Esophagus (tissue), 2 donors: Measurements from ENCODE around the gene DOK6. TPM values are rescaled to one million over a fixed set of nuclear protein-coding genes. Genes with fewer than 3 reads are reported as not detected.
"Not testable (repeated sequence)": the region's sequence is repeated elsewhere in the genome, so short reads cannot be mapped to it uniquely, and the experiment has no call there.

ENCODE experiments used
- H3K27ac ChIP-seq, 2 donors: one replicate each; pipeline ENCODE4 v1.5.1; 2013; ENCODE audit warnings: low read depth in 2 of 2, mild to moderate bottlenecking in 2 of 2, inconsistent platforms in 1 of 2, low read length in 1 of 2, moderate library complexity in 1 of 2
- H3K27me3 ChIP-seq, 2 donors: one replicate each; pipeline ENCODE4 v1.6.1; 2013; ENCODE audit warnings: low read length in 2 of 2, control low read depth in 1 of 2, mild to moderate bottlenecking in 1 of 2; ENCODE audit not compliant: insufficient read depth in 2 of 2, control insufficient read depth in 1 of 2
- H3K36me3 ChIP-seq, 2 donors: one replicate each; pipeline ENCODE4 v1.6.1; 2013; ENCODE audit warnings: low read length in 1 of 2; ENCODE audit not compliant: control insufficient read depth in 2 of 2, insufficient read depth in 2 of 2
- H3K4me1 ChIP-seq, 2 donors: one replicate each; pipeline ENCODE4 v1.6.1; 2013; ENCODE audit warnings: low read length in 1 of 2; ENCODE audit not compliant: control insufficient read depth in 2 of 2, insufficient read depth in 2 of 2
- H3K4me3 ChIP-seq, 2 donors: one replicate each; pipeline ENCODE4 v1.5.1; 2013; ENCODE audit warnings: low read length in 2 of 2, mild to moderate bottlenecking in 2 of 2, low read depth in 1 of 2, moderate library complexity in 1 of 2
- H3K9me3 ChIP-seq, 2 donors: one replicate each; pipeline ENCODE4 v1.6.1; 2013; ENCODE audit warnings: mild to moderate bottlenecking in 2 of 2, low read depth in 1 of 2, low read length in 1 of 2, moderate library complexity in 1 of 2; ENCODE audit not compliant: control insufficient read depth in 2 of 2, insufficient read depth in 1 of 2
- WGBS, 2 donors: extraction: QIAGEN DNeasy Blood & Tissue Kit; methylation state at CpG; one replicate each; pipeline ENCODE4 v1.1.7; 2013; 5-methylcytosine and 5-hydroxymethylcytosine counted together
- polyA plus RNA-seq, 2 donors: library from polyadenylated mRNA; stranded (reverse); fragments of 200-250 nt; gene quantifications; one replicate each; pipeline ENCODE4 v1.2.3, GENCODE V29; 2013
- donor health status: healthy with polysubstance abuse.
- donor health status: Bipolar disorder and iron deficiency.

The DOK6 gene
- polyA plus RNA-seq, 2 donors: 0.07 to 0.10 TPM

DNA sequence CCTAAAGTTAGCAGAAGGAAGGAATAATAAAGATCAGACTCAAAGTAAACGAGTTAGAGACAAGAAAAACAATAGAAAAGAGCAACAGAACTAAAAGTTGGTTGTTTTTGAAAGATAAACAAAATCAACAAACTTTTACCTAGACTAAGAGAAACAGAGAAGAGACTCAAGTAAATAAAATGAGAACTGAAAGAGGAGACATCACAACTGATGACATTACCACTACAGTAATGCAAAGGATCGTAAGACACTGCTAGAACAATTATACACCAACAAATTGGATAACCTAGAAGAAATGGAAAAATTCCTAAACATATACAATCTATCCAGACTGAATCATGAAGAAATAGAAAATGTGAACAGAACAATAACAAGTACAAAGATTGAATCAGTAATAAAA is 407.7 kb downstream of the DOK6 start:
- H3K9me3 ChIP-seq: no peaks in the 10 kb centered on the region

DNA sequence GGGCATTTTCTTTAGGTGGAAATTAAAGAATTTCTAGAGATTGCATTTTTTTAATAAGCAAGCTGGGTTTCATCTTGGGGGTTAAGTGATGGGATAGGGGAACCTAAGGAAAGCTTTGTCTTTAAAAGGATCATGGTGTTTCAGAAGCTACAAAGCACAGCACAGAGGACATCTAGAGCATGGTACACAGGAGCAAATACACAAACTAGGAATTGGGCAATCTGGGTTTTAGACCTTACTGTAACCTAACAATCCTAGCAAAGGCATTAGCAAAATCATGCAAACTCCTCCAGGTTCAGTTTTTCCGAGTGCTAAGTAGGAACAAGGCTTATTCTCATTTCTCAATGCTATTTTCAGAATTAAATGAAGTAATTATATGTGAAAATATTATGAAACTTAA is 412.9 kb downstream of the DOK6 start:
- no peaks in the 10 kb centered on the region for H3K36me3 ChIP-seq
- WGBS, 2 donors: 79 to 83% methylated on average over 1 of the region's 1 CpG
- H3K27ac ChIP-seq: no peak overlapping the region
- no peak overlapping the region for H3K4me3 ChIP-seq
- no peaks in the 10 kb centered on the region for H3K4me1 ChIP-seq
- no peaks in the 10 kb centered on the region for H3K27me3 ChIP-seq
- H3K9me3 ChIP-seq: no peaks in the 10 kb centered on the region

More for the DNA sequence above, 407.7 kb downstream of the DOK6 start:
- Histone ChIP-seq H3K36me3 (no peaks in the 10 kb centered on the region), H3K4me3 (no peak overlapping the region), H3K27ac (no peak overlapping the region), H3K4me1 (no peaks in the 10 kb centered on the region), H3K27me3 (no peaks in the 10 kb centered on the region)
- 66 to 68% methylated on average over 2 of the region's 2 CpGs for WGBS, 2 donors

DNA sequence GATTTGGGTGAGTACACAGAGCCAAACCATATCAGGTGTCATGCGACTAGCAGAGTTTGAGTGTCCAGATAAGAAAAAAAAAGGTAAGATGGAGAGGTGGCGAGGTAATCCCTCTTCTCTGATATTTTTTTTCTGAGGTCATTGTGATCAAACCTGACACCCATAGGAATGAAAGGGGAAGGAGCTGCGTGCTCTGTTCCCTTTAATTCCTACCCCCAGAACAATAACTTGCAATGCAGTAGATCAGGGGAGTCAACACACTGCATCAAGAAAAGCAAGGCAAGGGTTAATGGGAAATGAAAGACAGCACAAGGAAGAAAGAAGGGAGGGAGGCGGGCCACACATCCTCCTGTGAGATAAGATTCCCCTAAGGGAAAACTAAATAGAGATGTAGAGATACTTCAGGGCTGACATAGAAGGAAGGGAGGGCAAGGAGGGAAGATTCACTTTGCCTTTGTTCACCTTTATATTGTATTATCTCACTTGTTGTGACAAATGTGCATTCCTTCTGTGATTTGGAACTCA is 414.2 kb downstream of the DOK6 start:
- H3K27me3 ChIP-seq: no peaks in the 10 kb centered on the region
- no peak overlapping the region for H3K4me3 ChIP-seq
- no peaks in the 10 kb centered on the region for H3K4me1 ChIP-seq
- H3K36me3 ChIP-seq: no peaks in the 10 kb centered on the region
- no peaks in the 10 kb centered on the region for H3K9me3 ChIP-seq
- 60 to 68% methylated on average over 4 of the region's 4 CpGs for WGBS, 2 donors
- no peak overlapping the region for H3K27ac ChIP-seq

DNA sequence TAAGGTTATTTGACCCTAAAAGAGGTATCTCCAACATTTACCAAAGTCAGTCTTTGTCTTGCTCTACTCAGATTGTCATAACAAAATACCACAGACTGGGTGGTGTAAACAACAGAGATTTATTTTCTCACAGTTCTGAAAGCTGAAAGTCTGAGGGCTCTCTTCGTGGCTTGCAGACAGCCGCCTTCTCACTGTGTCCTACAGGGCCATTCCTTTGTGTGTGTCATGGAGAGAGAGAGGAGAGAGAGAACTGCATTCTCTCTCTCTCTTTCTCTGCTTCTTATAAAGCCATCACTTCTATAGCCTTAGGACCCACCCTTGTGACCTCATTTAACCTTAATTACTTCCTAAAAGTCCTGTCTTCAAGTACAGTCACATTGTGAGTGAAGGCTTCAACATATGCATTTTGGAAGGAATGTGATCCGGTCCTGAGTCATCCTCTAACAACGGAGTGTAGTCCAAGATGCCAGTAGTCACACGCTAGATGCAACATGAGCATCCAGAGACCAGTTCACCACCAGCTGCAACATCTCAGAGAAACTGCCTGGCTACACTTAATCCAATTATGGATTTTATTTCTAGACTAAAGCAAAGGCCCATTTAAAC is 416.8 kb downstream of the DOK6 start:
- Histone ChIP-seq H3K36me3 (no peaks in the 10 kb centered on the region), H3K4me3 (no peak overlapping the region), H3K4me1 (no peaks in the 10 kb centered on the region), H3K27ac (no peak overlapping the region), H3K27me3 (no peaks in the 10 kb centered on the region), H3K9me3 (no peaks in the 10 kb centered on the region)
- WGBS, 2 donors: 58 to 70% methylated on average over 5 of the region's 5 CpGs

DNA sequence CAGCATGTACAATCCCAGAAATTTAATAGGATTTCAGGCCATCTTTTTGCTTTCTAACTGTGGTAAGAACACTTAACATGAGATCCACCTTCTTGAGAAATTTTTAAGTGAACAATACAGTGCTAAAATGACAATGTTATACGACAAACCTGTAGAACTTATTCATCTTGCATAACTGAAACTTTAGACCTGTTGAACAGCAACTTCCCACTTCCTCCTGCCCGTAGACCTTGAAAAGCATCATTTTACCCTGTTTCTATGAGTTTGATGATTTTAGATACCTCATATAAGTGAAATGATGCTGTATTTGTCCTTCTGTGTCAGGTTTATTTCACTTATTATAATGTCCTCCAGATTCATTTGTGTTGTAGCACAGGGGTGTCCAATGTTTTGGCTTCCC is 418.8 kb downstream of the DOK6 start:
- H3K4me1 ChIP-seq: no peaks in the 10 kb centered on the region
- H3K27me3 ChIP-seq: no peaks in the 10 kb centered on the region
- no peaks in the 10 kb centered on the region for H3K9me3 ChIP-seq
- H3K36me3 ChIP-seq: no peaks in the 10 kb centered on the region
- 60 to 68% methylated on average over 2 of the region's 2 CpGs for WGBS, 2 donors
- no peak overlapping the region for H3K27ac ChIP-seq
- H3K4me3 ChIP-seq: no peak overlapping the region

DNA sequence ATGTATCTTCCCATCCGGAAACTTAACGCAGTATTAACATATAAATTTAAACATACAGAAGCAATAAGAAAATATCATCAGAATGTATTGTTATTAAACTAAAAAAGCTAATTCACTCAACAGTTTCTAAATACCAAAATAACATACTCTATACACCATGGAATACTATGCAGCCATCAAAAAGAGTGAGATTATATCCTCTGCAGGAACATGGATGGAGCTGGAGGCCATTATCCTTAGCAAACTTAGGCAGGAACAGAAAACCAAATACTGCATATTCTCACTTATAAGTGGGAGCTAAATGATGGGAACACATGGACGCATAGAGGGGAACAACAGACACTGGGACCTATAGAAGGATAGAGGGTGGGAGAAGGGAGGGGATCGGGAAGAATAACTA is 419.9 kb downstream of the DOK6 start:
- H3K9me3 ChIP-seq: no peaks in the 10 kb centered on the region
- 92 to 95% methylated on average over 4 of the region's 4 CpGs for WGBS, 2 donors

DNA sequence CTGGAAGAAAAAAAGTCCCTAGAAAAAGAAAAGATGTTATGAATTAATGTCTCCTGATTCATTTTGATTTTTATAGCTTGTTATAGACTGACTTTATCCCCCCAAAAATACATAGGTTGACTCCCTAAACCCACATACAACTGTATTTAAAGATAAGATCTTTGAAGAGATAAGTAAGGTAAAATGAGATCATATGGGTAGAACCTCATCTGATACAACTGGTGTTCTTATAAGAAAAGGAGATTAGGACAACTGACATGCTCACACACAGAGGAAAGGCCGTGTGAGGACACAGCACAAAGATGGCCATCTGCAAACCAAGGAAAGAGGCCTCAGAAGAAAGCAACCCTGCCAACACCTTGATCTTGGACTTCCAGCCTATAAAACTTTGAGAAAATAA is 429.5 kb downstream of the DOK6 start:
- no peaks in the 10 kb centered on the region for H3K9me3 ChIP-seq
- no peaks in the 10 kb centered on the region for H3K4me1 ChIP-seq
- H3K27me3 ChIP-seq: no peaks in the 10 kb centered on the region
- no peak overlapping the region for H3K27ac ChIP-seq
- 82 to 95% methylated on average over 1 of the region's 1 CpG for WGBS, 2 donors
- no peak overlapping the region for H3K4me3 ChIP-seq
- no peaks in the 10 kb centered on the region for H3K36me3 ChIP-seq

More for the DNA sequence above, 419.9 kb downstream of the DOK6 start:
- Histone ChIP-seq H3K36me3 (no peaks in the 10 kb centered on the region), H3K27ac (no peak overlapping the region), H3K4me3 (no peak overlapping the region), H3K27me3 (no peaks in the 10 kb centered on the region), H3K4me1 (no peaks in the 10 kb centered on the region)

DNA sequence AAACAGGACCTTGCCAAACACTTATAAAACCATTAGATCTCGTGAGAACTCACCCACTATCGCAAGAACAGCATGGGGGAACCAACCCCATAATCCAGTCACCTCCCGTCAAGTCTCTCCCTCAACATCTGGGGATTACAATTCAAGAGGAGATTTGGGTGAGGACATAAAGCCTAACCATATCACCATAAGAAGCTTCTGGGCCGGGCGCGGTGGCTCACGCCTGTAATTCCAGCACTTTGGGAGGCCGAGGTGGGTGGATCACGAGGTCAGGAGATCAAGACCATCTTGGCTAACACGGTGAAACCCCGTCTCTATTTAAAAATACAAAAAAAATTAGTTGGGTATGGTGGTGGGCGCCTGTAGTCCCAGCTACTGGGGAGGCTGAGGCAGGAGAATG is 434.3 kb downstream of the DOK6 start:
- not testable (repeated sequence) for H3K36me3 ChIP-seq, H3K4me1 ChIP-seq, H3K9me3 ChIP-seq, H3K4me3 ChIP-seq, H3K27me3 ChIP-seq, H3K27ac ChIP-seq
- WGBS, 2 donors: 90 to 95% methylated on average over 12 of the region's 12 CpGs

DNA sequence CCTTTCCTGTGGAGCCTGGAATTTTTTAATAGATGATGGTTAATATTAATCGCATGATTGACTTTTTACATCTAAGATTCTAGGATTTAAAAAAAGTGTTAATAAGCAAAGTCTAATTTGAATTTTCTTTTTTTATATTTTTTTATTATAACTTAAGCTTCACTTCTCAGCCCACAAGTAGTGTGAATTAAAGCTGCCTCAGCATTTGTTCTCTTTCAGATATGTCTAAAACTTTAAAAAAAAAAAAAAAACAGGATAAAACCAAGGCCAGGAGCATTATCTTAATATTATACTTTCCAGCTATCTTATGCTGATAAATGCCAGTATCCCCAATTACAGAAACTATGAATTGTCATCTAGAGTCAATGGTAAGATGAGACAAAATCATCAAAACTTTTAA is 437.3 kb downstream of the DOK6 start:
- Histone ChIP-seq H3K27me3 (peaks cover 0 to 2% of the 10 kb centered on the region in 2 donors), H3K27ac (no peak overlapping the region), H3K9me3 (peaks cover 0 to 3% of the 10 kb centered on the region in 2 donors), H3K4me3 (no peak overlapping the region), H3K4me1 (no peaks in the 10 kb centered on the region), H3K36me3 (no peaks in the 10 kb centered on the region)
- 97% methylated on average over 1 of the region's 1 CpG for WGBS, 2 donors
